Thyroid gland (tissue), 4 donors: ENCODE data around the gene GMCL2. TPM values are rescaled to one million over a fixed set of nuclear protein-coding genes. Genes with fewer than 3 reads are reported as not detected.
"Not testable (repeated sequence)": the region's sequence is repeated elsewhere in the genome, so short reads cannot be mapped to it uniquely, and the experiment has no call there.

ENCODE experiments used
- DNase-seq, 2 donors: peaks; one replicate each; pipeline ENCODE4 v3.0.0-alpha.2; 2019
- H3K27ac ChIP-seq, 3 donors: fragments of 200-600 bp; sonication (generic); 1 replicate in 2 of 3; 2 replicates in 1 of 3; pipeline ENCODE4 v1.5.1; 2016 to 2019; ENCODE audit warnings: mild to moderate bottlenecking in 1 of 3, moderate library complexity in 1 of 3
- H3K27me3 ChIP-seq: fragments of 200-600 bp; sonication (generic); one replicate; pipeline ENCODE4 v1.5.1; 2019
- H3K36me3 ChIP-seq, 2 donors: fragments of 200-600 bp; sonication (generic); one replicate each; pipeline ENCODE4 v1.5.1; 2016 to 2019
- H3K4me1 ChIP-seq, 2 donors: fragments of 200-600 bp; sonication (generic); one replicate each; pipeline ENCODE4 v1.5.1; 2017 to 2019
- H3K4me3 ChIP-seq, 3 donors: fragments of 200-600 bp; sonication (generic); replicated peaks in 1 of 3; 1 replicate in 2 of 3; 2 replicates in 1 of 3; pipeline ENCODE4 v1.5.1; 2016; ENCODE audit warnings: mild to moderate bottlenecking in 1 of 3
- H3K9me3 ChIP-seq: fragments of 200-600 bp; sonication (generic); one replicate; pipeline ENCODE4 v1.5.1; 2017
- CTCF ChIP-seq, 6 experiments: fragments of 200-600 bp in 3 of 6; fragments of 450-650 bp in 3 of 6; sonication (generic) in 3 of 6; IDR thresholded peaks; one replicate each; pipeline ENCODE4 v1.5.1; 2016 to 2019; ENCODE audit warnings: antibody characterized with exemption in 6 of 6, mild to moderate bottlenecking in 2 of 6, inconsistent platforms in 1 of 6, moderate library complexity in 1 of 6
- POLR2A ChIP-seq, 2 donors: fragments of 450-650 bp; IDR thresholded peaks; one replicate each; pipeline ENCODE4 v1.6.1; 2017; ENCODE audit warnings: antibody characterized with exemption in 2 of 2, mild to moderate bottlenecking in 2 of 2, moderate library complexity in 1 of 2
- WGBS, 2 donors: methylation state at CpG; one replicate each; pipeline ENCODE4 v1.1.5; 2017; 5-methylcytosine and 5-hydroxymethylcytosine counted together
- intact Hi-C: fragments of 100-400 bp; cut with DNase I; formaldehyde crosslinking; loops from one replicate; pipeline ENCODE4 v1.15.1; 2023
- total RNA-seq, 4 donors: library from RNA; depleted of rRNA; stranded (reverse); fragments of >200 nt; gene quantifications; one replicate each; pipeline ENCODE4 v1.2.3, GENCODE V29; 2016

Gene GMCL2
- total RNA-seq, 4 donors from 2014 or later: not detected

- Histone ChIP-seq H3K4me1 (no peaks in the 10 kb centered on the region), H3K4me3 (no peak overlapping the region), H3K9me3 (no peaks in the 10 kb centered on the region), H3K27me3 (no peaks in the 10 kb centered on the region), H3K36me3 (no peaks in the 10 kb centered on the region), H3K27ac (no peak overlapping the region)
- TF ChIP-seq CTCF (IDR thresholded peaks at IDR 0.05) (no peak), POLR2A (IDR thresholded peaks at IDR 0.05) (no peak)
- intact Hi-C loops: no loop called here
- 84 to 87% methylated on average over 12 of the region's 12 CpGs for WGBS, 2 donors
- no peak for DNase-seq
These were observed 12.6 kb upstream of the GMCL2 start for GRCh38 chr5:178199581-178200434.

GRCh38 chr5:178198706-178199105 is 11.5 kb upstream of the GMCL2 start:
- DNase-seq: no peak
- intact Hi-C loops: no loop called here

DNA sequence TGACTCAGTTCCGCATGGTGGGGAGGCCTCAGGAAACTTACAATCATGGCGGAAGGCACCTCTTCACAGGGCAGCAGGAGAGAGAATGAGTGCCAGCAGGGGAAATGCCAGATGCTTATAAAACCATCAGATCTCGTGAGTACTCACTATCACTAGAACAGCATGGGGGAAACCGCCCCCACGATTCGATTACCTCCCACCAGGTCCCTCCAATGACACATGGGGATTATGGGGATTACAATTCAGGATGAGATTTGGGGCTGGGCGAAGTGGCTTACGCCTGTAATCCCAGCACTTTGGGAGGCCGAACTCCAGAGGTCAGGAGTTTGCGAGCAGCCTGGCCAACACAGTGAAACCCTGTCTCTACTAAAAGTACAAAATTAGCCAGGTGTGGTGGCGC is 11.0 kb upstream of the GMCL2 start:
- H3K27me3 ChIP-seq, H3K4me1 ChIP-seq, H3K4me3 ChIP-seq, H3K27ac ChIP-seq, intact Hi-C loops, H3K9me3 ChIP-seq, H3K36me3 ChIP-seq, DNase-seq: not testable (repeated sequence)
- WGBS, 2 donors: 74 to 84% methylated on average over 10 to 11 of the region's 11 CpGs

More at GRCh38 chr5:178198706-178199105, 11.5 kb upstream of the GMCL2 start:
- Histone ChIP-seq H3K27me3 (no peaks in the 10 kb centered on the region), H3K36me3 (no peaks in the 10 kb centered on the region), H3K9me3 (no peaks in the 10 kb centered on the region), H3K27ac (no peak overlapping the region), H3K4me3 (no peak overlapping the region), H3K4me1 (no peaks in the 10 kb centered on the region)
- TF ChIP-seq POLR2A (IDR thresholded peaks at IDR 0.05) (no peak), CTCF (IDR thresholded peaks at IDR 0.05) (no peak)
- 88% methylated on average over 9 to 11 of the region's 11 CpGs for WGBS, 2 donors

DNA sequence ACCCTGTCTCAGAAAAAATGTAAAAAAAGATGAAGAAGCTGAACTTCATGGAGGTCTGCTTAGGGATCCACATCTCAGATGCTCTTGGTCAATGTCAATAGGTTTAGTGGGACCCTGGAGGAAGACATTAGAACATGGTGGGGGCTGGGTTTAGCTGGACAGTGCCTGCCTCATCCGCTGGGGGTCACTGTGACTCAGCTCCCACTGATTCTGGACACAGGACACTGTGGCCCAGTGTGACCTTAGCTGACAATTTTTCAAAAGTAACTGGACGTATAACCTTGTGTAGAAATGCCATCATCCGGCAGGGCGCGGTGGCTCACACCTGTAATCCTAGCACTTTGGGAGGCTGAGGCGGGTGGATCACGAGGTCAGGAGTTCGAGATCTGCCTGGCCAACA is 9.8 kb upstream of the GMCL2 start:
- peak in 1 of 2 donors; percentile 13 for DNase-seq
- H3K27ac ChIP-seq: no peak overlapping the region
- no peaks in the 10 kb centered on the region for H3K4me1 ChIP-seq
- 84 to 92% methylated on average over 7 to 8 of the region's 8 CpGs for WGBS, 2 donors
- intact Hi-C loops: no loop called here
- H3K27me3 ChIP-seq: no peaks in the 10 kb centered on the region
- TF ChIP-seq CTCF (IDR thresholded peaks at IDR 0.05) (peak in 3 of 6 experiments; percentile 18 to 42 (median 30)), POLR2A (IDR thresholded peaks at IDR 0.05) (no peak)
- no peaks in the 10 kb centered on the region for H3K36me3 ChIP-seq
- no peaks in the 10 kb centered on the region for H3K9me3 ChIP-seq
- no peak overlapping the region for H3K4me3 ChIP-seq

- H3K4me1 ChIP-seq: no peaks in the 10 kb centered on the region
- no peaks in the 10 kb centered on the region for H3K9me3 ChIP-seq
- DNase-seq: no peak
- no peaks in the 10 kb centered on the region for H3K27me3 ChIP-seq
- 69 to 79% methylated on average over 7 of the region's 7 CpGs for WGBS, 2 donors
- intact Hi-C loops: no loop called here
- H3K4me3 ChIP-seq: no peak overlapping the region
- TF ChIP-seq CTCF (IDR thresholded peaks at IDR 0.05): no peak
- no peak for TF ChIP-seq POLR2A (IDR thresholded peaks at IDR 0.05)
- no peaks in the 10 kb centered on the region for H3K36me3 ChIP-seq
- no peak overlapping the region for H3K27ac ChIP-seq
These were observed 9.2 kb upstream of the GMCL2 start for GRCh38 chr5:178196281-178196812.
